Sigmoid colon (tissue), 7 donors: ENCODE measurements around the gene DGKI. TPM values are rescaled to one million over a fixed set of nuclear protein-coding genes. Genes with fewer than 3 reads are reported as not detected.
A peak's percentile ranks its signal among the peaks of the same experiment; 100 is the strongest.

Source experiments
- DNase-seq: peaks from one replicate; pipeline ENCODE4 v3.0.0-alpha.2; 2019
- H3K27ac ChIP-seq, 4 donors: fragments of 200-600 bp; sonication (generic); one replicate each; pipeline ENCODE4 v1.5.1; 2016 to 2019; ENCODE audit warnings: mild to moderate bottlenecking in 1 of 4
- H3K27me3 ChIP-seq, 3 donors: fragments of 200-600 bp; sonication (generic); one replicate each; pipeline ENCODE4 v1.5.1; 2019; ENCODE audit warnings: mild to moderate bottlenecking in 1 of 3
- H3K36me3 ChIP-seq, 4 donors: fragments of 200-600 bp; sonication (generic); one replicate each; pipeline ENCODE4 v1.5.1; 2016 to 2019
- H3K4me1 ChIP-seq, 4 donors: fragments of 200-600 bp; sonication (generic); one replicate each; pipeline ENCODE4 v1.5.1; 2017 to 2019
- H3K4me3 ChIP-seq, 4 donors: fragments of 200-600 bp; sonication (generic); one replicate each; pipeline ENCODE4 v1.5.1; 2017 to 2019; ENCODE audit warnings: mild to moderate bottlenecking in 2 of 4, moderate library complexity in 1 of 4
- H3K9me3 ChIP-seq, 4 donors: fragments of 200-600 bp in 3 of 4; sonication (generic) in 3 of 4; one replicate each; pipeline versions ENCODE4 v1.5.1 to v1.6.1; 2013 to 2019
- CTCF ChIP-seq, 4 experiments: fragments of 450-650 bp in 3 of 4; fragments of 200-600 bp in 1 of 4; IDR thresholded peaks; one replicate each; pipeline ENCODE4 v1.5.1; 2016 to 2019; ENCODE audit warnings: antibody characterized with exemption in 4 of 4, mild to moderate bottlenecking in 3 of 4, moderate library complexity in 2 of 4
- EP300 ChIP-seq, 4 donors: sonication (generic); formaldehyde crosslinking; IDR thresholded peaks; one replicate each; pipeline ENCODE4 v1.6.1; 2017; ENCODE audit warnings: antibody characterized with exemption in 4 of 4
- POLR2A ChIP-seq, 2 donors: fragments of 450-650 bp; IDR thresholded peaks; one replicate each; pipeline ENCODE4 v1.6.1; 2016; ENCODE audit warnings: antibody characterized with exemption in 2 of 2, mild to moderate bottlenecking in 2 of 2, moderate library complexity in 2 of 2
- POLR2AphosphoS5 ChIP-seq, 4 donors: sonication (generic); formaldehyde crosslinking; IDR thresholded peaks; one replicate each; pipeline ENCODE4 v1.6.1; 2017; ENCODE audit warnings: antibody characterized with exemption in 4 of 4
- WGBS, 2 donors: extraction: QIAGEN DNeasy Blood & Tissue Kit; methylation state at CpG; one replicate each; pipeline ENCODE4 v1.1.7; 2013; 5-methylcytosine and 5-hydroxymethylcytosine counted together
- intact Hi-C: fragments of 100-400 bp; cut with DNase I; formaldehyde crosslinking; loops from one replicate; pipeline ENCODE4 v1.15.1; 2023
- polyA plus RNA-seq, 3 donors: library from polyadenylated mRNA; stranded (reverse); fragments of 200-250 nt; gene quantifications; one replicate each; pipeline ENCODE4 v1.2.3, GENCODE V29; 2013
- total RNA-seq, 4 donors: library from RNA; depleted of rRNA; stranded (reverse); fragments of >200 nt; gene quantifications; one replicate each; pipeline ENCODE4 v1.1.0, GENCODE V29; 2016
- donor health status: healthy with polysubstance abuse.
- donor health status: Bipolar disorder and iron deficiency.
- donor health status: healthy.

Gene DGKI
- total RNA-seq (1 to 10 TPM in 3 of 4 donors, under 1 TPM in 1; 0.66 to 7.6 (median 1.8) TPM), polyA plus RNA-seq (under 1 TPM in 2 of 3 donors, not detected in 1; 0.17 to 0.60 TPM)

- TF ChIP-seq POLR2AphosphoS5 (IDR thresholded peaks at IDR 0.05) (peak in 1 of 4 donors; percentile 51), POLR2A (IDR thresholded peaks at IDR 0.05) (no peak), CTCF (IDR thresholded peaks at IDR 0.05) (no peak)
- intact Hi-C loops, result no loop called here
- peaks cover 0 to 15% (median 14%) of the 10 kb centered on the region in 4 donors for H3K4me1 ChIP-seq
- no peaks in the 10 kb centered on the region for H3K36me3 ChIP-seq
- peaks cover 7 to 51% (median 36%) of the 10 kb centered on the region in 3 donors for H3K27me3 ChIP-seq
- WGBS, 2 donors, result 3 to 8% methylated on average over 66 of the region's 66 CpGs
- H3K4me3 ChIP-seq, result peak within 1 kb of the TSS; percentile 11 to 44 (median 32)
- no peaks in the 10 kb centered on the region for H3K9me3 ChIP-seq
- DNase-seq, result no peak
- H3K27ac ChIP-seq, result no peak within 1 kb of the TSS
Measured at GRCh38 chr7:137846827-137847567, at the start of gene DGKI. Gene DGKI, minus strand, starts transcription at chr7:137846974.

GRCh38 chr7:137895301-137896221, 48.8 kb upstream of the DGKI start:
- H3K4me1 ChIP-seq, result peaks cover 0 to 32% (median 22%) of the 10 kb centered on the region in 4 donors
- H3K36me3 ChIP-seq, result peaks cover 7 to 94% (median 53%) of the 10 kb centered on the region in 4 donors
- H3K27me3 ChIP-seq, result no peaks in the 10 kb centered on the region
- intact Hi-C loops, result no loop called here
- WGBS, 2 donors, result 77 to 82% methylated on average over 8 of the region's 8 CpGs
- no peak overlapping the region for H3K27ac ChIP-seq
- H3K4me3 ChIP-seq, result no peak overlapping the region
- H3K9me3 ChIP-seq, result no peaks in the 10 kb centered on the region
- DNase-seq, result no peak
- TF ChIP-seq POLR2A (IDR thresholded peaks at IDR 0.05) (no peak), CTCF (IDR thresholded peaks at IDR 0.05) (no peak), EP300 (IDR thresholded peaks at IDR 0.05) (no peak), POLR2AphosphoS5 (IDR thresholded peaks at IDR 0.05) (no peak)

- intact Hi-C loops, result no loop called here
- Histone ChIP-seq H3K4me3 (no peak overlapping the region), H3K9me3 (no peaks in the 10 kb centered on the region), H3K36me3 (peaks cover 7 to 87% (median 42%) of the 10 kb centered on the region in 4 donors), H3K27ac (no peak overlapping the region), H3K27me3 (no peaks in the 10 kb centered on the region), H3K4me1 (peaks cover 0 to 17% (median 6%) of the 10 kb centered on the region in 4 donors)
- TF ChIP-seq POLR2AphosphoS5 (IDR thresholded peaks at IDR 0.05), result no peak
- no peak for TF ChIP-seq CTCF (IDR thresholded peaks at IDR 0.05)
- no peak for TF ChIP-seq POLR2A (IDR thresholded peaks at IDR 0.05)
- no peak for TF ChIP-seq EP300 (IDR thresholded peaks at IDR 0.05)
- no peak for DNase-seq
Measured at GRCh38 chr7:137893143-137893742, 46.5 kb upstream of the DGKI start.

- Histone ChIP-seq H3K36me3 (peaks cover 7 to 73% (median 27%) of the 10 kb centered on the region in 4 donors), H3K27ac (peak overlapping the region in 2 of 4 donors; percentile 23 to 26), H3K4me3 (no peak overlapping the region), H3K4me1 (peaks cover 0 to 29% (median 18%) of the 10 kb centered on the region in 4 donors), H3K27me3 (no peaks in the 10 kb centered on the region), H3K9me3 (no peaks in the 10 kb centered on the region)
- 73 to 84% methylated on average over 4 of the region's 4 CpGs for WGBS, 2 donors
- intact Hi-C loops, result no loop called here
- TF ChIP-seq EP300 (IDR thresholded peaks at IDR 0.05), result no peak
- TF ChIP-seq CTCF (IDR thresholded peaks at IDR 0.05), result no peak
- no peak for TF ChIP-seq POLR2AphosphoS5 (IDR thresholded peaks at IDR 0.05)
- no peak for TF ChIP-seq POLR2A (IDR thresholded peaks at IDR 0.05)
- DNase-seq, result no peak
Measured at GRCh38 chr7:137891016-137891655, 44.4 kb upstream of the DGKI start.
